ENCODE measurements around the gene PVALEF.

- TF ChIP-seq CTCF (IDR thresholded peaks at IDR 0.05; ENCODE audit: insufficient read depth, low read length) (no peak), POLR2AphosphoS5 (IDR thresholded peaks at IDR 0.05; ENCODE audit: low read depth) (no peak), SPI1 (IDR thresholded peaks at IDR 0.05; ENCODE audit: borderline replicate concordance, low read depth) (no peak), GABPA (IDR thresholded peaks at IDR 0.05; ENCODE audit: low read depth) (no peak)
- TF ChIP-seq, protein P1, sequence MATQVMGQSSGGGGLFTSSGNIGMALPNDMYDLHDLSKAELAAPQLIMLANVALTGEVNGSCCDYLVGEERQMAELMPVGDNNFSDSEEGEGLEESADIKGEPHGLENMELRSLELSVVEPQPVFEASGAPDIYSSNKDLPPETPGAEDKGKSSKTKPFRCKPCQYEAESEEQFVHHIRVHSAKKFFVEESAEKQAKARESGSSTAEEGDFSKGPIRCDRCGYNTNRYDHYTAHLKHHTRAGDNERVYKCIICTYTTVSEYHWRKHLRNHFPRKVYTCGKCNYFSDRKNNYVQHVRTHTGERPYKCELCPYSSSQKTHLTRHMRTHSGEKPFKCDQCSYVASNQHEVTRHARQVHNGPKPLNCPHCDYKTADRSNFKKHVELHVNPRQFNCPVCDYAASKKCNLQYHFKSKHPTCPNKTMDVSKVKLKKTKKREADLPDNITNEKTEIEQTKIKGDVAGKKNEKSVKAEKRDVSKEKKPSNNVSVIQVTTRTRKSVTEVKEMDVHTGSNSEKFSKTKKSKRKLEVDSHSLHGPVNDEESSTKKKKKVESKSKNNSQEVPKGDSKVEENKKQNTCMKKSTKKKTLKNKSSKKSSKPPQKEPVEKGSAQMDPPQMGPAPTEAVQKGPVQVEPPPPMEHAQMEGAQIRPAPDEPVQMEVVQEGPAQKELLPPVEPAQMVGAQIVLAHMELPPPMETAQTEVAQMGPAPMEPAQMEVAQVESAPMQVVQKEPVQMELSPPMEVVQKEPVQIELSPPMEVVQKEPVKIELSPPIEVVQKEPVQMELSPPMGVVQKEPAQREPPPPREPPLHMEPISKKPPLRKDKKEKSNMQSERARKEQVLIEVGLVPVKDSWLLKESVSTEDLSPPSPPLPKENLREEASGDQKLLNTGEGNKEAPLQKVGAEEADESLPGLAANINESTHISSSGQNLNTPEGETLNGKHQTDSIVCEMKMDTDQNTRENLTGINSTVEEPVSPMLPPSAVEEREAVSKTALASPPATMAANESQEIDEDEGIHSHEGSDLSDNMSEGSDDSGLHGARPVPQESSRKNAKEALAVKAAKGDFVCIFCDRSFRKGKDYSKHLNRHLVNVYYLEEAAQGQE (IDR thresholded peaks at IDR 0.05; ENCODE audit: insufficient replicate concordance, low read depth) = no peak
Observed at GRCh38 chr17:81228834-81229665, 63.7 kb downstream of the PVALEF start.
